ENCODE data around the gene PDCL3. TPM values are rescaled to one million over a fixed set of nuclear protein-coding genes. Genes with fewer than 3 reads are reported as not detected.
A peak's percentile ranks its signal among the peaks of the same experiment; 100 is the strongest.

PDCL3 gene
- total and polyA plus RNA-seq, 4 donors = 13.7 to 28.6 (median 20.9) TPM

DNA sequence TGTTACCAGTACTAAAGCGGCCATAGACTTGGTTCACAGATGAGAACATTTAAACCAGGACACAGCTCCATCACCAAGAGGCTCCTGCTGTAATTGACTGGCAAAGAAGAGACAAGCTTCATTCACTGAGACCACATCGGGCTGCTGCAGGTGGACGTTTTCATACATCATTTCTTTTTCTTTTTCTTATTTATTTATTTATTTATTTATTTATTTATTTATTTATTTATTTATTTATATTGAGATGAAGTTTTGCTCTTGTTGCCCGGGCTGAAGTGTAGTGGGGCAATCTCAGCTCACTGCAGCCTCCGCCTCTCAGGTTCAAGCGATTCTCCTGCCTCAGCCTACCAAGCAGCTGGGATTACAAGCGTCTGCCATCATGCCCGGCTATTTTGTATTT lies 33.6 kb upstream of the PDCL3 start:
- Histone ChIP-seq H3K27ac (ENCODE audit: low read depth, low read length) (no peak overlapping the region), H3K27me3 (ENCODE audit: control insufficient read depth, insufficient read depth, low read length) (no peaks in the 10 kb centered on the region), H3K9me3 (ENCODE audit: control insufficient read depth, insufficient read depth, low read length) (no peaks in the 10 kb centered on the region), H3K4me1 (ENCODE audit: control insufficient read depth, insufficient read depth, low read length) (no peaks in the 10 kb centered on the region), H3K4me3 (ENCODE audit: low read depth, low read length) (no peak overlapping the region), H3K36me3 (ENCODE audit: control insufficient read depth, insufficient read depth, low read length) (no peaks in the 10 kb centered on the region)
- 96% methylated on average over 5 of the region's 8 CpGs for WGBS (ENCODE audit: insufficient coverage)
- DNase-seq (ENCODE audit: low read depth in 4 of 6, low spot score in 6 of 6) = no peak

DNA sequence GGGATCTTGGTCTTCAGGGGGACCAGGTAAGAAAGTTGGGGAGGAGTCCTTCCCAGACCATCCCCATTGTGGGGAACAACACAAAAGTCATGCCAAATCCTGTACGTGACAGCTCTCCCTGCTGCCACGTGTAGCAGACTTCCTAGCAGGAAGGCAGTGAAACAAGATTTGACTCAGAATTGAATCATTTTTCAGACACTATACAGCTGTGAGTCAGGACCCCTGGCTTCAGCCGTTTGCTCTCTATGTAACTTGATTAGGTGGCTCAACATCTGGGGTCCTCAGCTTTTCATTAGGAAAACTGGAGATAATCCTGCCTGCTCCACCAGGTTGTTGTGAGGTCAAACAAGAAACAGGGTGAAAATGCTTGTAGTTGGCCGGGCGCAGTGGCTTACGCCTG lies 32.9 kb upstream of the PDCL3 start:
- 87% methylated on average over 5 of the region's 6 CpGs for WGBS (ENCODE audit: insufficient coverage)
- H3K4me1 ChIP-seq (ENCODE audit: control insufficient read depth, insufficient read depth, low read length) = no peaks in the 10 kb centered on the region
- no peaks in the 10 kb centered on the region for H3K36me3 ChIP-seq (ENCODE audit: control insufficient read depth, insufficient read depth, low read length)
- no peak overlapping the region for H3K27ac ChIP-seq (ENCODE audit: low read depth, low read length)
- H3K9me3 ChIP-seq (ENCODE audit: control insufficient read depth, insufficient read depth, low read length) = no peaks in the 10 kb centered on the region
- no peak overlapping the region for H3K4me3 ChIP-seq (ENCODE audit: low read depth, low read length)
- DNase-seq (ENCODE audit: low read depth in 4 of 6, low spot score in 6 of 6) = no peak
- no peaks in the 10 kb centered on the region for H3K27me3 ChIP-seq (ENCODE audit: control insufficient read depth, insufficient read depth, low read length)

DNA sequence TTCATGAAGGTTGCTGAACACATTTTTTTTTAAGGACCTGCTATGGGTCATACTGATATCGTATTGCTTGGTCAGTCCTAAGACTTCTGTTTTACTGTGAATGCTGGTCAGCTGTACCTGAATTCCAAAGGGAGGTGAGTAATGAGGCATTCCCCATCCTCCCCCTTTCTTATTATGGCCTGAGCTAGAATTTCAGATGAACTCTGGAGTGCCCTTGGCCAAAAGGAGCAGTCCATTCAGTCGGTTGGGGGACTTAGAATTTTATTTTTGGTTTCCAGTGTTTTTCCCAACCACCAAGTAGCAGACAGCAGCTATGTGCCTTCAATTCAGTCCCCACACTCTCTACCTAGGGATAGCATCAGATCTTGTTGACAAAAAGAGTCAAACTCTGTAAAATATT lies 26.9 kb upstream of the PDCL3 start:
- no peak for DNase-seq (ENCODE audit: low read depth in 4 of 6, low spot score in 6 of 6)

DNA sequence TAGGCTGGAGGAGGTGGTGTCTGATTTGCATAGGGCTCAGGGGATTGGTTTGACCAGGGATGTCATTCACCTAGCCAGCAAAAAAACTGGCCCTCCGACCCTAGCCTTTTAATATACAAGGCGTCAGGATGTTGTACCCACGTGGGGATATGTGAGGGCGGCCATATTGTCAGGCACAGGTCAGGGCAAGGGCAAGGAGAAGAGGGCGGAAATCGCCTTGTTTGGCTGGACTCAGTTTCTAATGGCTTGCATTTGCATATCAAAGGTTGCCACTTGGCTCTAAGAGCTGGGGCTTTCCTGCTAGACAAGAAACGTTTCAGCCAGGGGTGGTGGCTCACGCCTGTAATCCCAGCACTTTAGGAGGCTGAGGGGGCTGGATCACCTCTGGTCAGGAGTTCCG lies 24.9 kb upstream of the PDCL3 start:
- Histone ChIP-seq H3K4me3 (ENCODE audit: low read depth, low read length) (no peak overlapping the region), H3K27me3 (ENCODE audit: control insufficient read depth, insufficient read depth, low read length) (no peaks in the 10 kb centered on the region), H3K9me3 (ENCODE audit: control insufficient read depth, insufficient read depth, low read length) (no peaks in the 10 kb centered on the region), H3K4me1 (ENCODE audit: control insufficient read depth, insufficient read depth, low read length) (no peaks in the 10 kb centered on the region), H3K36me3 (ENCODE audit: control insufficient read depth, insufficient read depth, low read length) (no peaks in the 10 kb centered on the region), H3K27ac (ENCODE audit: low read depth, low read length) (no peak overlapping the region)
- DNase-seq (ENCODE audit: low read depth in 4 of 6, low spot score in 6 of 6) = no peak
- WGBS (ENCODE audit: insufficient coverage) = 56% methylated on average over 8 of the region's 9 CpGs

More for the DNA sequence above, 26.9 kb upstream of the PDCL3 start:
- no peak overlapping the region for H3K4me3 ChIP-seq (ENCODE audit: low read depth, low read length)
- no peaks in the 10 kb centered on the region for H3K4me1 ChIP-seq (ENCODE audit: control insufficient read depth, insufficient read depth, low read length)
- no CpG with 5 or more reads among the region's 2 CpGs for WGBS (ENCODE audit: insufficient coverage)
- no peak overlapping the region for H3K27ac ChIP-seq (ENCODE audit: low read depth, low read length)
- H3K9me3 ChIP-seq (ENCODE audit: control insufficient read depth, insufficient read depth, low read length) = no peaks in the 10 kb centered on the region
- H3K27me3 ChIP-seq (ENCODE audit: control insufficient read depth, insufficient read depth, low read length) = no peaks in the 10 kb centered on the region
- no peaks in the 10 kb centered on the region for H3K36me3 ChIP-seq (ENCODE audit: control insufficient read depth, insufficient read depth, low read length)

DNA sequence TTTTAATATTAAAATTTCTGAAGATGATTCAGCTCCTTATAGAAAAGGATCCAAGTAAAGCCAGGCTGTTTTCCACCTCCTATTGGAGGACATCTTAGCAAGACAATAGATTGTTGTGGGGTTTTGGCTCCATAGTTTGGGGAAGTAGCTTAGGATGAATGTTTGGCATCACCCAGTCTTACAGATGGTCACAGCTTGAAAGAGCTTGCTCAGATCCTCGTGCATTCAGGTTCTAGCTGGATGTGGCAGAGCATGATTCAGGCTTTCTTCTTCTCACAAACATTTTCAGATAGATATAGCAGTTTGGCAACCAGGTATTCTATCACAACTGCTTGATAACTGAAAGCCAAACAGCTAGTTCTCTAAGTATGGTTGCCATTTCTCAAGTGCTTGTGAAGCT lies 23.6 kb upstream of the PDCL3 start:
- Histone ChIP-seq H3K9me3 (ENCODE audit: control insufficient read depth, insufficient read depth, low read length) (no peaks in the 10 kb centered on the region), H3K4me3 (ENCODE audit: low read depth, low read length) (no peak overlapping the region), H3K27ac (ENCODE audit: low read depth, low read length) (no peak overlapping the region), H3K36me3 (ENCODE audit: control insufficient read depth, insufficient read depth, low read length) (no peaks in the 10 kb centered on the region), H3K27me3 (ENCODE audit: control insufficient read depth, insufficient read depth, low read length) (no peaks in the 10 kb centered on the region), H3K4me1 (ENCODE audit: control insufficient read depth, insufficient read depth, low read length) (no peaks in the 10 kb centered on the region)
- no peak for DNase-seq (ENCODE audit: low read depth in 4 of 6, low spot score in 6 of 6)
- 44% methylated on average over 1 of the region's 1 CpG for WGBS (ENCODE audit: insufficient coverage)

DNA sequence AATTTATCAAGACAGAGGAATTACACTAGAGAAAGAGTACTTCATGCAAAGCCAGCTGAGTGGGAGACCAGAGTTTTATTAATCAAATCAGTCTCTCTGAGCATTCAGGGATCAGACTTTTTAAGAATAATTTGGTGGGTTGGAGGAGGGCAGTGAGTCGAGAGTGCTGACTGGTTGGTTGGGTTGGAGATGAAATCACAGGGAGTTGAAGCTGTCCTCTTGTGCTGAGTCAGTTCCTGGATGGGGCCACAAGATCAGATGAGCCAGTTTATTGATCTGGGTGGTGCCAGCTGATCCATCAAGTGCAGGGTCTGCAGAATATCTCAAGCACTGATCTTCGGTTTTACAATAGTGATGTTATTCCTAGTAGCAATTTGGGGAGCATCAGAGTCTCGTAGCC lies 21.4 kb upstream of the PDCL3 start:
- H3K9me3 ChIP-seq (ENCODE audit: control insufficient read depth, insufficient read depth, low read length) = no peaks in the 10 kb centered on the region
- 88% methylated on average over 1 of the region's 3 CpGs for WGBS (ENCODE audit: insufficient coverage)
- no peak overlapping the region for H3K27ac ChIP-seq (ENCODE audit: low read depth, low read length)
- H3K27me3 ChIP-seq (ENCODE audit: control insufficient read depth, insufficient read depth, low read length) = no peaks in the 10 kb centered on the region
- H3K4me3 ChIP-seq (ENCODE audit: low read depth, low read length) = no peak overlapping the region
- no peaks in the 10 kb centered on the region for H3K4me1 ChIP-seq (ENCODE audit: control insufficient read depth, insufficient read depth, low read length)
- no peaks in the 10 kb centered on the region for H3K36me3 ChIP-seq (ENCODE audit: control insufficient read depth, insufficient read depth, low read length)
- DNase-seq (ENCODE audit: low read depth in 4 of 6, low spot score in 6 of 6) = no peak

DNA sequence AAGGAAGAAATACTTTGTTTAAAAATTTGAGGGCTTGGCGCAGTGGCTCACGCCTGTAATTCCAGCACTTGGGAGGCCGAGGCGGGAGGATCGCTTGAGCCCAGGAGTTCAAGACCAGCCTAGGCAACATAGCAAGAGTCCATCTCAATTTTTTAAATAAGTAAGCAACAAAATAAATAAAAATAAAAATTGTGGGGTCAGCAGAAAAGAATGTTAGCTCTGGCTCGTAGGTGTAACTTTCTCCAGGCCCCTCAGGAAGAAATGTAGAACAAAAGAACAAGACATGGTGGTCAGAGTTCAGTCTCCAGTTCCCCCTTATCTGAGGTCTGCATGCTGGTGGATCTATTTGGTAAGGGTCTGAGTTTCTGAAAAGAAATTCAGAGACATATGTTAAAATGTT lies 20.4 kb upstream of the PDCL3 start:
- Histone ChIP-seq H3K36me3 (ENCODE audit: control insufficient read depth, insufficient read depth, low read length) (no peaks in the 10 kb centered on the region), H3K27me3 (ENCODE audit: control insufficient read depth, insufficient read depth, low read length) (no peaks in the 10 kb centered on the region), H3K4me3 (ENCODE audit: low read depth, low read length) (no peak overlapping the region), H3K9me3 (ENCODE audit: control insufficient read depth, insufficient read depth, low read length) (no peaks in the 10 kb centered on the region), H3K4me1 (ENCODE audit: control insufficient read depth, insufficient read depth, low read length) (no peaks in the 10 kb centered on the region), H3K27ac (ENCODE audit: low read depth, low read length) (no peak overlapping the region)
- no peak for DNase-seq (ENCODE audit: low read depth in 4 of 6, low spot score in 6 of 6)
- WGBS (ENCODE audit: insufficient coverage) = 100% methylated on average over 2 of the region's 6 CpGs

DNA sequence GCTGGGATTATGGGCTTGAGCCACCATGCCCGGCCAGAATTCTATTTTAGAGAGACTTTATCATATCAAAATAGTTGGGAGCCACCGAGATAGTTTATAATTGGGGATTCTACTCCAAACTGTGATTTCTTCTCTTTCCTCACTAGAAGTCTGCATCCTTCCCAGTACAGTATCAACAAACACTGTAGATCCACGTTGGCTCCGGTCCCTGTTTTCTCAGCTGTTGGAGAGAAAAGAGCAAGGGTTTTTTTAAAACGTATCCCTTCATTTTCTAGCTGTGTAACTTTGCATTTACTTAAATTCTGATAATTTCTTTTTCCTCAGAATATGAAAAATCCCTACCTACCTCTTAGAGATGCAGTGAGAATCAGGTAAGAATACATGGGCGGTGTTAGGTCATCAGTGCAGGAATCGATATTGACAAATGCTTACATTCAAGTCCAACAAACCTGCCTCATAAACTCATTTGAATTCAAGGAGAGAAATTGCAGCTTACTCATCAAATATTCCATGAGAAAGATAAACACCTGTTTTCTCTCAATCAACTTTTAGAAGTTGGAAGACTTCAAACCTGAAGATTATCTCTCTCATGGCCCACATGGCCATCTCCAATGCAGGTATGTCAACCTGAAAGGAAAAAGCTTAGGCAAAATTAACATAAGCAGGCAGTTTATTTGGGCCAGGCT lies 17.7 kb upstream of the PDCL3 start:
- Histone ChIP-seq H3K9me3 (ENCODE audit: control insufficient read depth, insufficient read depth, low read length) (no peaks in the 10 kb centered on the region), H3K36me3 (ENCODE audit: control insufficient read depth, insufficient read depth, low read length) (no peaks in the 10 kb centered on the region), H3K4me1 (ENCODE audit: control insufficient read depth, insufficient read depth, low read length) (no peaks in the 10 kb centered on the region), H3K4me3 (ENCODE audit: low read depth, low read length) (no peak overlapping the region), H3K27ac (ENCODE audit: low read depth, low read length) (no peak overlapping the region), H3K27me3 (ENCODE audit: control insufficient read depth, insufficient read depth, low read length) (no peaks in the 10 kb centered on the region)
- no CpG with 5 or more reads among the region's 7 CpGs for WGBS (ENCODE audit: insufficient coverage)
- peak in 1 of 6 donors; percentile 73 for DNase-seq (ENCODE audit: low read depth in 4 of 6, low spot score in 6 of 6)

DNA sequence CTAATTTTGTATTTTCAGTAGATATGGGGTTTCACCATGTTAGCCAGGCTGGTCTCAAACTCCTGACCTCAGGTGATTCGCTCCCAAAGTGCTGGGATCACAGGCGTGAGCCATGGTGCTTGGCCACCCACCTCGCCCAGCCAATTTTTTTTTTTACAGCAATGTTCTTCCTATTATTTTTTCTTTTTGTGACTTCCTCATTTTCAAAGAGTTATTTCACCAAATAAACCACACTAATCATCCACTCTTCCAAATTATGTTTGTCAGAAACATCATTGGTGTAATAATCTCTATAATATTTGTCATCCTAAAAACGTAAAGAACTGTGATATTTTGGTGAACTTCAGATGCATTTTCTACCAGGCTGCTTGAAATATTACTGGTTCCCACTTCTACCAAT lies 16.3 kb upstream of the PDCL3 start:
- Histone ChIP-seq H3K36me3 (ENCODE audit: control insufficient read depth, insufficient read depth, low read length) (no peaks in the 10 kb centered on the region), H3K4me3 (ENCODE audit: low read depth, low read length) (no peak overlapping the region), H3K27ac (ENCODE audit: low read depth, low read length) (no peak overlapping the region), H3K4me1 (ENCODE audit: control insufficient read depth, insufficient read depth, low read length) (no peaks in the 10 kb centered on the region), H3K9me3 (ENCODE audit: control insufficient read depth, insufficient read depth, low read length) (no peaks in the 10 kb centered on the region), H3K27me3 (ENCODE audit: control insufficient read depth, insufficient read depth, low read length) (no peaks in the 10 kb centered on the region)
- no peak for DNase-seq (ENCODE audit: low read depth in 4 of 6, low spot score in 6 of 6)
- 95% methylated on average over 4 of the region's 4 CpGs for WGBS (ENCODE audit: insufficient coverage)

DNA sequence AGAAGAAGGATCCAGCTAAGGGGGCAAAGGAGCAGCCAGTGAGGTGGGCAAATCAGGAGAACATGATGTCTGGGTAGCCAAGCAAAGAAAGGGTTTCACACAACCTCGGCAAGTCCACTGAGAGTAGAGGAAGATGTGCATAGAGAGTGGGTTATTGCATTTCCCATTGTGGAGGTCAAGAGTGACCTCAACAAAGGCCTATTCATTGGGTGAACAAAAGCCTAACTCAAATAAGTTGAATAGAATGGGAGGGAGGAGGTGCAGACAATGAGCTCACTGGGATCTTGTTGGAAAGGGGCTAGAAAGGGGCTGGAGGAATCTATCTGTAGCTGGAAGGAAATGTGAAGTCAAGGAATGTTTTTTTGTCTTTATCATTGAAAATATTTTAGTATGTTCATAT lies 14.0 kb upstream of the PDCL3 start:
- no peaks in the 10 kb centered on the region for H3K27me3 ChIP-seq (ENCODE audit: control insufficient read depth, insufficient read depth, low read length)
- DNase-seq (ENCODE audit: low read depth in 4 of 6, low spot score in 6 of 6) = peak in 1 of 6 donors; percentile 21
- H3K4me1 ChIP-seq (ENCODE audit: control insufficient read depth, insufficient read depth, low read length) = no peaks in the 10 kb centered on the region
- no peak overlapping the region for H3K4me3 ChIP-seq (ENCODE audit: low read depth, low read length)
- WGBS (ENCODE audit: insufficient coverage) = 21% methylated on average over 1 of the region's 1 CpG
- H3K9me3 ChIP-seq (ENCODE audit: control insufficient read depth, insufficient read depth, low read length) = no peaks in the 10 kb centered on the region
- H3K27ac ChIP-seq (ENCODE audit: low read depth, low read length) = no peak overlapping the region
- H3K36me3 ChIP-seq (ENCODE audit: control insufficient read depth, insufficient read depth, low read length) = no peaks in the 10 kb centered on the region
